BLaER1 (cell line): ENCODE measurements around the gene PKM.
"Not testable (repeated sequence)": the region's sequence is repeated elsewhere in the genome, so short reads cannot be mapped to it uniquely, and the experiment has no call there.

Source experiments
- H3K27ac ChIP-seq: shearing (Covaris generic); formaldehyde crosslinking; 2 replicates; pipeline ENCODE4 v1.8.1; 2022
- H3K27me3 ChIP-seq: shearing (Covaris generic); formaldehyde crosslinking; 2 replicates; pipeline ENCODE4 v1.8.1; 2022
- H3K36me3 ChIP-seq: shearing (Covaris generic); formaldehyde crosslinking; 2 replicates; pipeline ENCODE4 v1.8.1; 2022
- H3K4me1 ChIP-seq: shearing (Covaris generic); formaldehyde crosslinking; 2 replicates; pipeline ENCODE4 v1.8.1; 2022
- H3K4me2 ChIP-seq: shearing (Covaris generic); formaldehyde crosslinking; 2 replicates; pipeline ENCODE4 v1.8.1; 2022
- H3K4me3 ChIP-seq: shearing (Covaris generic); formaldehyde crosslinking; 2 replicates; pipeline ENCODE4 v1.8.1; 2022
- H3K9ac ChIP-seq: shearing (Covaris generic); formaldehyde crosslinking; 2 replicates; pipeline ENCODE4 v1.8.1; 2022
- H3K9me3 ChIP-seq: shearing (Covaris generic); formaldehyde crosslinking; 2 replicates; pipeline ENCODE4 v1.8.1; 2022
- H4K20me1 ChIP-seq: shearing (Covaris generic); formaldehyde crosslinking; 2 replicates; pipeline ENCODE4 v1.8.1; 2022
- Cebpa-rat ChIP-seq: shearing (Covaris generic); IDR thresholded peaks from 2 replicates; pipeline ENCODE4 v1.8.1; 2022

The PKM gene

GRCh38 chr15:72231066-72231832 is at the start of gene PKM:
Gene PKM (minus strand): TSS chr15:72231190. CDS start chr15:72219097, 12,093 bp downstream.
- Histone ChIP-seq H4K20me1 (peaks cover 42% of the 10 kb centered on the region), H3K4me2 (peak within 1 kb of the TSS; percentile 96), H3K9ac (peak within 1 kb of the TSS; percentile 97), H3K27ac (peak within 1 kb of the TSS; percentile 97), H3K4me3 (peak within 1 kb of the TSS; percentile 96), H3K9me3 (no peaks in the 10 kb centered on the region), H3K27me3 (no peaks in the 10 kb centered on the region), H3K36me3 (no peaks in the 10 kb centered on the region), H3K4me1 (peaks cover 39% of the 10 kb centered on the region)
- TF ChIP-seq Cebpa-rat: no peak

GRCh38 chr15:72280751-72281150 is 49.8 kb upstream of the PKM start:
- H3K4me3 ChIP-seq: no peak overlapping the region
- no peaks in the 10 kb centered on the region for H3K36me3 ChIP-seq
- H3K27me3 ChIP-seq: no peaks in the 10 kb centered on the region
- H4K20me1 ChIP-seq: no peaks in the 10 kb centered on the region
- no peak overlapping the region for H3K4me2 ChIP-seq
- no peaks in the 10 kb centered on the region for H3K4me1 ChIP-seq
- no peaks in the 10 kb centered on the region for H3K9me3 ChIP-seq
- H3K27ac ChIP-seq: no peak overlapping the region
- TF ChIP-seq Cebpa-rat: no peak
- no peak overlapping the region for H3K9ac ChIP-seq

- H3K27me3 ChIP-seq: no peaks in the 10 kb centered on the region
- H3K4me3 ChIP-seq: no peak overlapping the region
- H3K4me1 ChIP-seq: no peaks in the 10 kb centered on the region; the same call in 1 of the 2 replicates
- no peaks in the 10 kb centered on the region for H3K36me3 ChIP-seq
- no peaks in the 10 kb centered on the region for H3K9me3 ChIP-seq
- H3K27ac ChIP-seq: no peak overlapping the region
- no peak overlapping the region for H3K4me2 ChIP-seq
- TF ChIP-seq Cebpa-rat: no peak
- no peaks in the 10 kb centered on the region for H4K20me1 ChIP-seq
- no peak overlapping the region for H3K9ac ChIP-seq
Measured at GRCh38 chr15:72278737-72279136, 47.7 kb upstream of the PKM start.

- H3K4me1 ChIP-seq: peaks cover 14% of the 10 kb centered on the region
- no peaks in the 10 kb centered on the region for H3K27me3 ChIP-seq
- H3K27ac ChIP-seq: no peak overlapping the region
- no peak overlapping the region for H3K9ac ChIP-seq
- peaks cover under 1% of the 10 kb centered on the region; the same call in 1 of the 2 replicates for H4K20me1 ChIP-seq
- no peak for TF ChIP-seq Cebpa-rat
- H3K9me3 ChIP-seq: no peaks in the 10 kb centered on the region
- no peaks in the 10 kb centered on the region for H3K36me3 ChIP-seq
- H3K4me2 ChIP-seq: no peak overlapping the region
- H3K4me3 ChIP-seq: no peak overlapping the region
Measured at GRCh38 chr15:72276326-72276700, 45.3 kb upstream of the PKM start.

GRCh38 chr15:72275635-72276325 is 44.8 kb upstream of the PKM start:
- H3K9ac ChIP-seq, H4K20me1 ChIP-seq, H3K27me3 ChIP-seq, H3K4me3 ChIP-seq, H3K27ac ChIP-seq, H3K36me3 ChIP-seq, H3K4me2 ChIP-seq, H3K9me3 ChIP-seq: not testable (repeated sequence)
- peaks cover 20% of the 10 kb centered on the region for H3K4me1 ChIP-seq

- no peaks in the 10 kb centered on the region for H3K9me3 ChIP-seq
- peak overlapping the region; percentile 98 for H3K4me3 ChIP-seq
- peak overlapping the region; percentile 95 for H3K9ac ChIP-seq
Measured at GRCh38 chr15:72272997-72273352, 42.0 kb upstream of the PKM start.

GRCh38 chr15:72272213-72272996 is 41.4 kb upstream of the PKM start, which contains the start of gene PARP6:
Gene PARP6 (minus strand): TSS chr15:72272554. CDS start chr15:72267477, 5,077 bp downstream.
- Histone ChIP-seq H4K20me1 (peaks cover 19% of the 10 kb centered on the region), H3K9ac (peak within 1 kb of the TSS; percentile 95), H3K36me3 (peaks cover 31% of the 10 kb centered on the region), H3K4me2 (peak within 1 kb of the TSS; percentile 93), H3K4me3 (peak within 1 kb of the TSS; percentile 98), H3K4me1 (peaks cover 32% of the 10 kb centered on the region), H3K9me3 (no peaks in the 10 kb centered on the region), H3K27ac (peak within 1 kb of the TSS; percentile 91), H3K27me3 (no peaks in the 10 kb centered on the region)
- TF ChIP-seq Cebpa-rat: no peak

More at GRCh38 chr15:72272997-72273352, 42.0 kb upstream of the PKM start:
- Histone ChIP-seq H3K36me3 (peaks cover 25% of the 10 kb centered on the region), H3K27me3 (no peaks in the 10 kb centered on the region), H3K4me2 (peak overlapping the region; percentile 80), H3K27ac (peak overlapping the region; percentile 91), H4K20me1 (peaks cover 13% of the 10 kb centered on the region; the same call in 1 of the 2 replicates), H3K4me1 (peaks cover 32% of the 10 kb centered on the region)
- no peak for TF ChIP-seq Cebpa-rat

- H3K9ac ChIP-seq: peak overlapping the region; percentile 95
Measured at GRCh38 chr15:72271895-72272212, 40.9 kb upstream of the PKM start.

GRCh38 chr15:72271221-72271620 is 40.2 kb upstream of the PKM start:
- Histone ChIP-seq H3K4me2 (peak overlapping the region; percentile 93), H3K9ac (peak overlapping the region; percentile 95), H3K4me3 (peak overlapping the region; percentile 98)

More at GRCh38 chr15:72271895-72272212, 40.9 kb upstream of the PKM start:
- no peak for TF ChIP-seq Cebpa-rat
- peaks cover 24% of the 10 kb centered on the region for H4K20me1 ChIP-seq
- H3K27ac ChIP-seq: peak overlapping the region; percentile 91
- peaks cover 32% of the 10 kb centered on the region for H3K4me1 ChIP-seq
- H3K9me3 ChIP-seq: no peaks in the 10 kb centered on the region
- H3K27me3 ChIP-seq: no peaks in the 10 kb centered on the region
- H3K4me2 ChIP-seq: peak overlapping the region; percentile 93
- H3K36me3 ChIP-seq: peaks cover 37% of the 10 kb centered on the region
- H3K4me3 ChIP-seq: peak overlapping the region; percentile 98

GRCh38 chr15:72269739-72270138 is 38.7 kb upstream of the PKM start:
- no peaks in the 10 kb centered on the region for H3K9me3 ChIP-seq
- H3K4me3 ChIP-seq: no peak overlapping the region
- TF ChIP-seq Cebpa-rat: no peak
- no peak overlapping the region for H3K27ac ChIP-seq
- no peaks in the 10 kb centered on the region for H3K27me3 ChIP-seq
- no peak overlapping the region for H3K9ac ChIP-seq
- H3K36me3 ChIP-seq: peaks cover 58% of the 10 kb centered on the region
- H3K4me2 ChIP-seq: no peak overlapping the region
- H3K4me1 ChIP-seq: peaks cover 32% of the 10 kb centered on the region
- peaks cover 24% of the 10 kb centered on the region for H4K20me1 ChIP-seq

More at GRCh38 chr15:72271221-72271620, 40.2 kb upstream of the PKM start:
- Histone ChIP-seq H3K27me3 (no peaks in the 10 kb centered on the region), H3K36me3 (peaks cover 43% of the 10 kb centered on the region), H3K27ac (no peak overlapping the region), H3K4me1 (peaks cover 32% of the 10 kb centered on the region), H3K9me3 (no peaks in the 10 kb centered on the region), H4K20me1 (peaks cover 24% of the 10 kb centered on the region)
- no peak for TF ChIP-seq Cebpa-rat
